IPS DF 6.9 (cell line): Measurements from ENCODE around the gene CD81.

Source experiments
- DNase-seq: peaks from one replicate; pipeline ENCODE4 v3.0.0-alpha.2; 2013; ENCODE audit warnings: low read depth, low spot score
- H3K27ac ChIP-seq: one replicate; pipeline ENCODE4 v1.5.1; 2013; ENCODE audit warnings: low read length, control low read depth
- H3K27me3 ChIP-seq: 2 replicates; pipeline ENCODE4 v1.6.1; 2013; ENCODE audit warnings: mild to moderate bottlenecking, low read length; ENCODE audit not compliant: control insufficient read depth, insufficient read depth
- H3K36me3 ChIP-seq: 2 replicates; pipeline ENCODE4 v1.6.1; 2013; ENCODE audit warnings: low read length; ENCODE audit not compliant: control insufficient read depth, insufficient read depth
- H3K4me1 ChIP-seq: 2 replicates; pipeline ENCODE4 v1.6.1; 2013; ENCODE audit warnings: low read length; ENCODE audit not compliant: control insufficient read depth, insufficient read depth
- H3K4me3 ChIP-seq: 2 replicates; pipeline ENCODE4 v1.5.1; 2013; ENCODE audit warnings: mild to moderate bottlenecking, low read length
- H3K9me3 ChIP-seq: 2 replicates; pipeline ENCODE4 v1.6.1; 2013; ENCODE audit warnings: low read length, inconsistent platforms; ENCODE audit not compliant: control insufficient read depth, insufficient read depth
- WGBS: extraction: QIAGEN DNeasy Blood & Tissue Kit; methylation state at CpG from one replicate; pipeline ENCODE4 v1.1.7; 2013; ENCODE audit warnings: mixed read lengths, missing lambda C conversion rate; ENCODE audit not compliant: insufficient read length, insufficient coverage; 5-methylcytosine and 5-hydroxymethylcytosine counted together

Gene CD81

DNA sequence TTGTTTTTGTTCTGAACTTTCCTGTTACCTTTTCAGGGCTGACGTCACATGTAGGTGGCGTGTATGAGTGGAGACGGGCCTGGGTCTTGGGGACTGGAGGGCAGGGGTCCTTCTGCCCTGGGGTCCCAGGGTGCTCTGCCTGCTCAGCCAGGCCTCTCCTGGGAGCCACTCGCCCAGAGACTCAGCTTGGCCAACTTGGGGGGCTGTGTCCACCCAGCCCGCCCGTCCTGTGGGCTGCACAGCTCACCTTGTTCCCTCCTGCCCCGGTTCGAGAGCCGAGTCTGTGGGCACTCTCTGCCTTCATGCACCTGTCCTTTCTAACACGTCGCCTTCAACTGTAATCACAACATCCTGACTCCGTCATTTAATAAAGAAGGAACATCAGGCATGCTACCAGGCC, 19.9 kb downstream of the CD81 start:
- Histone ChIP-seq H3K4me1 (no peaks in the 10 kb centered on the region), H3K27ac (no peak overlapping the region), H3K4me3 (no peak overlapping the region), H3K27me3 (no peaks in the 10 kb centered on the region), H3K9me3 (no peaks in the 10 kb centered on the region), H3K36me3 (peaks cover 14% of the 10 kb centered on the region)
- no peak for DNase-seq
- no CpG with 5 or more reads among the region's 12 CpGs for WGBS

DNA sequence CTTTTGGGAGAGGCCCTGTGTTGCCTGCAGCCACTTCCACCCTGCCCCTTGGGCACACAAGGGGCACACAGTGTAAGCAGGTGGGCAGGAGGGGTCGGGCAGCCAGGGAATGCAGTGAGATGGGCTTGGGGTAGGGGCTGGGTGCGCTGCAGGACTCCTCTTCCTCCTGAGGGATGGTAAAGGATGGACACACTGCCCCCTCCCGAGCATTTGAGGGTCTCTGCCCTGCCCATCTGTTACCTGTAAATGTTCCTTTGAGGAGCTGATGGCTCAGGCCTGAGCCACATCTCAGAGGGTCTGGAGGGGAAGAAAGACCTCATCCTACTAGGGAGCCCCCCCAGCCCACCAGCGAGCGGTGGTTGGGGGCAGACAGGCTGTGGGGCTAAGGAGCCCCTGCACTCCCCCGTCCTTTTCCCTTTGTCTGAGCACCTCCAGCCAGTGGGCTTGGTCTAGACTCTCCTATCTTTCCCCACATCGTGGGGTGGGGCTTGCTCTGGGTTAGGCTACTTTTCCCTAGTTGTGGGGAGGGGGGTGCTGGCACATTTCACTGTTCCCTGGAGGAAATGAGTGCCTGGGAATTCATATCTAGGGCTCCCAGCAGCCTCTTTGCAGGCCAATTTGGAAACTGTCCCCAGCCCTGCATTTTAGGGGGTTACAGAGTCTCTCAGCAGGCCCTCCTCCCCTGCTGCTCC, 21.7 kb downstream of the CD81 start:
- Histone ChIP-seq H3K27me3 (no peaks in the 10 kb centered on the region), H3K27ac (no peak overlapping the region), H3K36me3 (peaks cover 26% of the 10 kb centered on the region), H3K9me3 (no peaks in the 10 kb centered on the region), H3K4me1 (no peaks in the 10 kb centered on the region), H3K4me3 (no peak overlapping the region; the same call in 1 of the 2 replicates)
- no CpG with 5 or more reads among the region's 7 CpGs for WGBS
- DNase-seq: no peak

DNA sequence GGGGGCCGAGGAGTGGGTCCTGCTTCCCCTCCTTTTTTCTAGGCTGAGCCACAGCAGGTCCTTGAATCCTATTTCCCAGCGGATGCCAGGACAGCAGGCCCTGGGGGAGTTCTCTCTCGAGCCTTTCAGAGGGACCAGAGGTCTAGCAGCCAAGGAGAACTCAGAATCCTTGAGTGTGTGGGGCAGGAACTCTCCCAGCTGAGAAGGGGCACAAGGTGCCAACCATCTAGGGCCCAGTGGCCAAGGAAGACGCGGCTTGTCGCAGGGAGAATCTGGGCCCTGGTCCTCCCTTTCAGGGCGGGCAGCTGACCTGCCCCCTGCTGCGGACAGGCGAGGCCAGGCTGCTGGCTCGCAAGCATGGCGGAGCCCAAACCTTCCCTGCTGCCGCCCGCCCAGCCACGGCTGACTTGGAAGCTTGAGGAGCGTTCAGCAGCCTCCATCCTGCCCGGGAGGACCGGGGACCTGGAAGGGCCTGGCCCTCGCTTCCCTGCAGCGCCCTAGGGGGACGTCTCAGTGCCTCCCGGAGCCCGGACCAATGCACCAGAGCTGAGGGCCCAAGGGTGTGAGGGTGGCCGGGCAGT, 22.5 kb downstream of the CD81 start:
- no peaks in the 10 kb centered on the region for H3K27me3 ChIP-seq
- no peak overlapping the region for H3K27ac ChIP-seq
- H3K9me3 ChIP-seq: no peaks in the 10 kb centered on the region
- peak overlapping the region; percentile 74 for H3K4me3 ChIP-seq
- DNase-seq: no peak
- no peaks in the 10 kb centered on the region for H3K4me1 ChIP-seq
- WGBS: no CpG with 5 or more reads among the region's 23 CpGs
- H3K36me3 ChIP-seq: peaks cover 26% of the 10 kb centered on the region

DNA sequence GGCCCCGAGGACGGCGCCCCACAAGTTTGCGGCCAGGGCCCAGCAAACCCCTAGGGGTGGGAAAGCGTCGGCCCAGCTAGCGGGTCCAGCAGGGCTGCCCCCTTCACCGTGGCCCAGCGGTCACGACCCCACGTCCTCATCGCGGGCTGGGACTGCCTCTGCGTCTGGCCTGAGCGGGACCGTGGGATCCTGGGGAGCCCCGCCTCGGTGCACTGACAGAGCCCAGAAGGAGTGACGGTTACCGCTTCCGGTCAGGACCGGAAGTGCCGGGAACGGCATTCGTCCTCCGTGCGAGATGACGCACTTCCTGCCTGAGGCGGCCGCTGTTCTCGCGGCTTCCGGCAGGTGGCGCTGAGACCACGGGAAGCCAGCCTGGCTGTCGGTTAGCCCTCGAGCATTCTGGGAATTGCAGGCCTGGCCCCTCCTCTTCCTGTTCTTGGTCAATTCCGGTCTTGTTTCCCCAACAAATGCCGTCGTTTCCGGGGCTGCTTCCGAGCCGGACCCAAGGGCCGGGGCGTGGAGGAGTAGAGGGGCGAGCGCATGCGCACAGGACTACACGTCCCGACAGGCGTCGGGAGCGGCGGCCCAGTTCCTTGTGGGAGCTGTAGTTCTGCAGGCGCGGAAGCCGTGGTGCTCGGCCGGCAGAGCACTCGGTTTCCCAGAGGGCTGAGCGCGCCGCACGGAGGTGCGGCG, 23.1 kb downstream of the CD81 start, which contains the start of gene TSSC4:
TSSC4 (plus strand) TSS at position 682 of the 693 bp plus-strand sequence. CDS start 1,884 bp downstream, outside the sequence.
- Histone ChIP-seq H3K36me3 (peaks cover 26% of the 10 kb centered on the region), H3K4me1 (no peaks in the 10 kb centered on the region), H3K4me3 (peak within 1 kb of the TSS; percentile 92), H3K27me3 (no peaks in the 10 kb centered on the region), H3K9me3 (no peaks in the 10 kb centered on the region), H3K27ac (no peak within 1 kb of the TSS)
- no CpG with 5 or more reads among the region's 66 CpGs for WGBS
- peak; percentile 98 for DNase-seq

DNA sequence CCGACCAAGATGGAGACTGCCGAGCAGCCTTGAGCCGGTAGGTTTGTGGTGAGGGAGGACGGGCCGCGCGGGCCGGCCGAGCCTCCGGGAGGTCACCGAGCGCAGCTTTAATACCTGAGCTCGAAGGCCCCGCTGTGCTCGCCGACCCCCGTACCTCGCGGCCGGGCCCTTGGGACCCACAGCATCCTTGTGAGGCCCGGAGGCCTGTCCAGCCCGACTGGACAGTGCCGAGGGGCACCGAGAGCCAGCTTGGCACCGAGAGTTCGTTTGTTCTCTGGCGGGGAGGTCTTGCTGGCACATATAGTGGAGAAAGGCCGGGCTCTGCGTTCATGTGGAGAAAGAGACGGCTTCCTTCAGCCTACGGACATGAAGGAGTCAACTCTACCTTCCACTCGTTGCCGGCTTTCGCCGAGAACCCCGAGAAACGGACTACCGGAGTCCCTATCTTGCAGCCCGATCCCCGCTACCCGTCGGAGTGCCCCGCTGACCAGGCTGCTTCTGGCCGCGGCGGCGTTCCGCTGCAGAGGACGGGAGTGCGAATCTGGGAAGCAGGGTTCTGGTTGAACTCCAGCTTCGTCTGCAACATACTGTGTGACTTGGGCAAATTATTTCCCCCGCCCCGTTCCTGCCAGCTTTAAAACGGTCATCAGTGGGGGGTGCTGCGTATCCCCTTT, 23.8 kb downstream of the CD81 start:
- Histone ChIP-seq H3K9me3 (no peaks in the 10 kb centered on the region), H3K36me3 (peaks cover 19% of the 10 kb centered on the region), H3K27me3 (no peaks in the 10 kb centered on the region), H3K4me1 (no peaks in the 10 kb centered on the region), H3K4me3 (peak overlapping the region; percentile 92), H3K27ac (no peak overlapping the region)
- DNase-seq: no peak
- WGBS: no CpG with 5 or more reads among the region's 55 CpGs

DNA sequence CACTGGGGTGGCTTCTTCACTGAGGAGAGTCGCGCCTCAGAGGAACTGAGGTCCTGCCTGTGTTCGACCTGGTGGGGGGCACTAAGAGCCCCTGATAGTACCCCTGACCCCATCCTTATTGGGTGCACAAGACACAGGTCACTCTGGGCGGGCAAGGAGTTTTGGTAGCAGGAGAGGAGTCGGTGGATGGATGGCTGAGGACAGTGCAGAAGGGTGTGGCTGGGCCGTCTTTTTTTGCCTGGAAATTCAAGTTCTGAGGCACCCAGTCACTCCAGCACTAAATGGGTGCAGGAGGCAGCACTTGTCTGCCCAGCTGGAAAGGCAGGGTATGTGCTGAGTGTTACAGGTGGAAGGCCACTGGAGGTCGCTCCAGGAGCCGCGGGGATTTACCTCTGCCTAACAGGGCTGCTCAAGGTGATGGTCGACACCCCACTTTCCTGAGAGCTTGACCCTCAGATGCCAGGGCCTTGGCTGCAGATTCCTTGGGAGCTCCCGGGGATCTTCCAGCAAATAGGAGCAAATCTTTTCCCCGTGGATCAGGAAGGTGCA, 24.4 kb downstream of the CD81 start:
- peaks cover 17% of the 10 kb centered on the region for H3K36me3 ChIP-seq
- no peaks in the 10 kb centered on the region for H3K27me3 ChIP-seq
- no CpG with 5 or more reads among the region's 12 CpGs for WGBS
- peak overlapping the region; percentile 92; the same call in 1 of the 2 replicates for H3K4me3 ChIP-seq
- DNase-seq: no peak
- H3K9me3 ChIP-seq: no peaks in the 10 kb centered on the region
- H3K4me1 ChIP-seq: no peaks in the 10 kb centered on the region
- H3K27ac ChIP-seq: no peak overlapping the region

DNA sequence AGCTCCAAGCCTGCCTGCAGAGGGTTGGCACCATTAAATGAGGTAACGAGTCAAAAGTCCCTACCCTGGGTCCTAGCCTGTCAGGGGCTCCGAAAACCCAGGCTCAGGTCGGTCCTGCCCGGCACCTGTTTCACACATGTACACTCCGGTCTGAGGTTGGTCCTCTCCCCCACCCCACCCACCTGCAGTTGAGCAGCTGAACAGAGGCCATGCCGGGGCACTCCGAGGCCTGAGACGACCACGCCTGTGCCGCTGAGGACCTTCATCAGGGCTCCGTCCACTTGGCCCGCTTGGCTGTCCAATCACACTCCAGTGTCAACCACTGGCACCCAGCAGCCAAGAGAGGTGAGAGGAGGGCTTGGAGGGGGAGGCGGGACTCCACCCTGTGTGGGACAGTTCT, 25.0 kb downstream of the CD81 start:
- peaks cover 13% of the 10 kb centered on the region for H3K36me3 ChIP-seq
- no peaks in the 10 kb centered on the region for H3K9me3 ChIP-seq
- no peaks in the 10 kb centered on the region for H3K27me3 ChIP-seq
- no peak overlapping the region for H3K4me3 ChIP-seq
- no peak for DNase-seq
- no peak overlapping the region for H3K27ac ChIP-seq
- WGBS: no CpG with 5 or more reads among the region's 13 CpGs
- H3K4me1 ChIP-seq: no peaks in the 10 kb centered on the region

DNA sequence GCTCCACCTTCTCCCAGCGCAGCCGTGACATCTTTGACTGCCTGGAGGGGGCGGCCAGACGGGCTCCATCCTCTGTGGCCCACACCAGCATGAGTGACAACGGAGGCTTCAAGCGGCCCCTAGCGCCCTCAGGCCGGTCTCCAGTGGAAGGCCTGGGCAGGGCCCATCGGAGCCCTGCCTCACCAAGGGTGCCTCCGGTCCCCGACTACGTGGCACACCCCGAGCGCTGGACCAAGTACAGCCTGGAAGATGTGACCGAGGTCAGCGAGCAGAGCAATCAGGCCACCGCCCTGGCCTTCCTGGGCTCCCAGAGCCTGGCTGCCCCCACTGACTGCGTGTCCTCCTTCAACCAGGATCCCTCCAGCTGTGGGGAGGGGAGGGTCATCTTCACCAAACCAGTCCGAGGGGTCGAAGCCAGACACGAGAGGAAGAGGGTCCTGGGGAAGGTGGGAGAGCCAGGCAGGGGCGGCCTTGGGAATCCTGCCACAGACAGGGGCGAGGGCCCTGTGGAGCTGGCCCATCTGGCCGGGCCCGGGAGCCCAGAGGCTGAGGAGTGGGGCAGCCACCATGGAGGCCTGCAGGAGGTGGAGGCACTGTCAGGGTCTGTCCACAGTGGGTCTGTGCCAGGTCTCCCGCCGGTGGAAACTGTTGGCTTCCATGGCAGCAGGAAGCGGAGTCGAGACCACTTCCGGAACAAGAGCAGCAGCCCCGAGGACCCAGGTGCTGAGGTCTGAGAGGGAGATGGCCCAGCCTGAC, 26.0 kb downstream of the CD81 start:
- H3K4me3 ChIP-seq: no peak overlapping the region
- no CpG with 5 or more reads among the region's 31 CpGs for WGBS
- H3K27me3 ChIP-seq: no peaks in the 10 kb centered on the region
- H3K4me1 ChIP-seq: no peaks in the 10 kb centered on the region
- H3K9me3 ChIP-seq: no peaks in the 10 kb centered on the region
- peaks cover 12% of the 10 kb centered on the region; the same call in 1 of the 2 replicates for H3K36me3 ChIP-seq
- H3K27ac ChIP-seq: no peak overlapping the region
- DNase-seq: no peak

DNA sequence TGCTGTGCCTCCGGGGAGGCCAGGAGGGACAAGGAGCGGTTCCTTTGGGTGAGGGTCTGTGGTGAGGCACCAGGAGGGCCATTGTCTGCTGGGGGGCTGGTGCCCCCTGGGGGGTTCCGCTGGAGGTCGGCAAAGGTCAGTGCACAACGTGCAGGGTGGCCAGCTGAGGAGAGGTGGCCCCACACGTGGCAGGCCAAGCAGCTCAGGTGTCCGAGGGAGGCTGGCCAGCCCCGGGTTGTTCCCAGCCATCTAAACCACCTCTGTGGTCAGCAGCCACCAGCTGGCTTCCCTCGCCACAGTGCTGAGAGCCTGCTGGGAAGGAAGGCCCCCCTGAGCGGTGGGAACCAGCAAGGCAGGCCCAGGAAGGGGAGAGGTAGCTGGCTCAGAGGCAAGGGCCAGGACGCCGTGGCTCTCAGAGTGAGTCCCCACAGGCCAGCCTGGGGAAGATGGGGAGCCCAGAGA, 27.7 kb downstream of the CD81 start:
- no CpG with 5 or more reads among the region's 12 CpGs for WGBS
- H3K27me3 ChIP-seq: no peaks in the 10 kb centered on the region
- H3K9me3 ChIP-seq: no peaks in the 10 kb centered on the region
- no peaks in the 10 kb centered on the region for H3K4me1 ChIP-seq
- no peak for DNase-seq
- H3K36me3 ChIP-seq: peaks cover 12% of the 10 kb centered on the region; the same call in 1 of the 2 replicates
- H3K4me3 ChIP-seq: no peak overlapping the region
- H3K27ac ChIP-seq: no peak overlapping the region
